Measurements from ENCODE around the gene PRR7. TPM values are rescaled to one million over a fixed set of nuclear protein-coding genes. Genes with fewer than 3 reads are reported as not detected.

The PRR7 gene
- total RNA-seq, 1 experiment from 2014 or later, result 39.2 TPM

DNA sequence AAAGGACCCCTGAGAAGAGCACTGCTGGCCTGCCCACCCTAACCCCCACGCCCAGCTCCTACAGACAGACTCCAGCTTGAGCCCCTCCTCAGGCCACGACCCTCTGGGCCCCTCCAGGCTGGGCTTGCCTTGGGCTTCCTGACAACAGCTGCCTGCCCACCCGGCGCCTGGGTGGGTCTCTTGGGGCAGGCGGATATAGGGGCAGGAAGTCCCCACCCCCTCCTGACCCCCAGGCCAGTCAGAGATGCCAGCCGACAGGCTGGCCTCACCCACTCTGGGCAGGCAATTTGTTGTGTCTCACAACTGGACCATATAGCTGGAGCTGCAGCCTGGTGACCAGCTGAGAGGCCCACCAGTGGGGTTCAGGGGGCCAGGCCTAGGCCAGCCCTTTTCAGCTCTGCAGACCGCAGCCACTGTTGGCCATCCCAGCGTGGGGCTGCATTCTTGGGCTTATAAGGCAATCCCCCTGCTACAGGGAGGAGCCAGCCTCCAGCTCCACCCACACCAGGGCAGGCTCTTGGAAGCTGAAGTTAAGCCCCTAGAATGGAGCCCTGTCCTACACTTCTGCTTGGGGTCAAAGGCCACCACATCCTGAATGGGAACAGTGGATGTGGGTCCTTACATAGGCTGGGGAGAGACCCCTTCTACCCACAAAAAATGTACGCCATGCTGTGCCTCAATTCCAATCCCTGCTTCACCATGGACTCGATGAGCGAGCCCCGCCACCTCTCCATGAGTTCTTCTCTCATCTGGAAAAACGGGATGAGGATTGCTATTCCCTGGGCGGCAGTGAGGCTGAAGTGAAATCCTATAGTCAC lies 48.8 kb downstream of the PRR7 start:
- intact Hi-C loops (cut with micrococcal nuclease; ENCODE audit: unreplicated experiment), result loop anchor here (5.0 kb wide), 1 partner anchor 103 kb away; no protein-coding TSS in a partner anchor
- no peaks in the 10 kb centered on the region for H3K9me3 ChIP-seq (ENCODE audit: control insufficient read depth, insufficient read depth, low read depth, low read length)
- H3K27me3 ChIP-seq (ENCODE audit: control insufficient read depth, insufficient read depth, low read length), result no peaks in the 10 kb centered on the region
- ATAC-seq (no peak), DNase-seq (ENCODE audit: low read depth, low spot score) (no peak)
- peaks cover 31% of the 10 kb centered on the region for H3K4me1 ChIP-seq (ENCODE audit: control insufficient read depth, insufficient read depth, low read length)
- TF ChIP-seq POLR2AphosphoS5 (IDR thresholded peaks at IDR 0.05; ENCODE audit: low read depth, low read length), result no peak
- ChIA-PET CTCF (interaction anchor here (0.6 to 1.6 kb wide), 4 partner anchors 12 to 115 kb away, joined by 3 to 5 read pairs (median 3); no protein-coding TSS in a partner anchor), POLR2A (no interaction called here)
- peak overlapping the region; percentile 56 to 63; a peak in 3 of 4 replicates for H3K4me3 ChIP-seq (ENCODE audit: low read depth in 2 of 2, low read length in 2 of 2)
- in situ Hi-C loops (cut with HindIII; ENCODE audit: low pct_unique_long_range_greater_than_20kb, low sequenced_read_pairs), result no loop called here
- H3K27ac ChIP-seq (ENCODE audit: low read length), result peak overlapping the region; percentile 70; the same call in 1 of the 2 replicates
- TSS peak; percentile 80 for BruUV-seq (replicated peaks)
- no peaks in the 10 kb centered on the region; the same call in 1 of the 2 replicates for H3K36me3 ChIP-seq (ENCODE audit: control insufficient read depth, insufficient read depth, low read length)

DNA sequence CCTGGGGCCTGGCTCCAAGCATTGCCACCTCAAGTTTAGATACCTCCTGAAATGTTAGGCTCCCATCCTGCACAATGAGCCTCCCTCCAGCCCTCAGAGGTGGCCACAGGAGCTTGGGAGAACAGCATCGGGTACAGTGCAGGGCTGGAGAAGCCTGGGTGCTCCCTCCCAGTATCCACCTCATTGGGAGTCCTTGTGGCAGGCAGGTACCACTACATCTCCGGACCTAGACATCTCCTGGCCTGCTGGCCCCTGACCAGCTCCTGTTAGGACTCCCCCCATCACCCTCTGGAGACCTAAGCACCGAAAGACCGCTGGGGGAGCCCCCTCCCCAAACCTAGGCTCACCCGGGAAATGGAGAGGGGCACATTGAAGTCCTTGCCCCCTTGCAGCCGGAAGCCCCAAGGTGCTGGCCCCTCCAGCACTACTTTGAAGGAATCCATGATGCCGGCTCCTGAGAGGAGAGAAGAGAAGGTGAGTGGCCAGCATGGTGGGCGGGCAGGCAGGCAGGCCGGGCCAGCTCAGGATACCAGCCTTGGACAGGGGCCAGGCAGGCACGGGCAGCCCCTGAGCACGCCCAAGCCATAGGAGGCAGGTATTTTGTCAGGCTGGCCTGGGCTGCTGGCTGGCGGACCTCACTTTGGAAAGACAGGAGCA lies 49.6 kb downstream of the PRR7 start:
- POLR2A ChIA-PET, result no interaction called here
- in situ Hi-C loops (cut with HindIII; ENCODE audit: low pct_unique_long_range_greater_than_20kb, low sequenced_read_pairs), result no loop called here
- ATAC-seq (peak; percentile 52), DNase-seq (ENCODE audit: low read depth, low spot score) (no peak)
- H3K36me3 ChIP-seq (ENCODE audit: control insufficient read depth, insufficient read depth, low read length), result no peaks in the 10 kb centered on the region; the same call in 1 of the 2 replicates
- TF ChIP-seq, protein P1, sequence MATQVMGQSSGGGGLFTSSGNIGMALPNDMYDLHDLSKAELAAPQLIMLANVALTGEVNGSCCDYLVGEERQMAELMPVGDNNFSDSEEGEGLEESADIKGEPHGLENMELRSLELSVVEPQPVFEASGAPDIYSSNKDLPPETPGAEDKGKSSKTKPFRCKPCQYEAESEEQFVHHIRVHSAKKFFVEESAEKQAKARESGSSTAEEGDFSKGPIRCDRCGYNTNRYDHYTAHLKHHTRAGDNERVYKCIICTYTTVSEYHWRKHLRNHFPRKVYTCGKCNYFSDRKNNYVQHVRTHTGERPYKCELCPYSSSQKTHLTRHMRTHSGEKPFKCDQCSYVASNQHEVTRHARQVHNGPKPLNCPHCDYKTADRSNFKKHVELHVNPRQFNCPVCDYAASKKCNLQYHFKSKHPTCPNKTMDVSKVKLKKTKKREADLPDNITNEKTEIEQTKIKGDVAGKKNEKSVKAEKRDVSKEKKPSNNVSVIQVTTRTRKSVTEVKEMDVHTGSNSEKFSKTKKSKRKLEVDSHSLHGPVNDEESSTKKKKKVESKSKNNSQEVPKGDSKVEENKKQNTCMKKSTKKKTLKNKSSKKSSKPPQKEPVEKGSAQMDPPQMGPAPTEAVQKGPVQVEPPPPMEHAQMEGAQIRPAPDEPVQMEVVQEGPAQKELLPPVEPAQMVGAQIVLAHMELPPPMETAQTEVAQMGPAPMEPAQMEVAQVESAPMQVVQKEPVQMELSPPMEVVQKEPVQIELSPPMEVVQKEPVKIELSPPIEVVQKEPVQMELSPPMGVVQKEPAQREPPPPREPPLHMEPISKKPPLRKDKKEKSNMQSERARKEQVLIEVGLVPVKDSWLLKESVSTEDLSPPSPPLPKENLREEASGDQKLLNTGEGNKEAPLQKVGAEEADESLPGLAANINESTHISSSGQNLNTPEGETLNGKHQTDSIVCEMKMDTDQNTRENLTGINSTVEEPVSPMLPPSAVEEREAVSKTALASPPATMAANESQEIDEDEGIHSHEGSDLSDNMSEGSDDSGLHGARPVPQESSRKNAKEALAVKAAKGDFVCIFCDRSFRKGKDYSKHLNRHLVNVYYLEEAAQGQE (IDR thresholded peaks at IDR 0.05; ENCODE audit: insufficient read depth in 1 of 2, low read depth in 2 of 2, low read length in 1 of 2), result no peak
- TF ChIP-seq, protein P2, sequence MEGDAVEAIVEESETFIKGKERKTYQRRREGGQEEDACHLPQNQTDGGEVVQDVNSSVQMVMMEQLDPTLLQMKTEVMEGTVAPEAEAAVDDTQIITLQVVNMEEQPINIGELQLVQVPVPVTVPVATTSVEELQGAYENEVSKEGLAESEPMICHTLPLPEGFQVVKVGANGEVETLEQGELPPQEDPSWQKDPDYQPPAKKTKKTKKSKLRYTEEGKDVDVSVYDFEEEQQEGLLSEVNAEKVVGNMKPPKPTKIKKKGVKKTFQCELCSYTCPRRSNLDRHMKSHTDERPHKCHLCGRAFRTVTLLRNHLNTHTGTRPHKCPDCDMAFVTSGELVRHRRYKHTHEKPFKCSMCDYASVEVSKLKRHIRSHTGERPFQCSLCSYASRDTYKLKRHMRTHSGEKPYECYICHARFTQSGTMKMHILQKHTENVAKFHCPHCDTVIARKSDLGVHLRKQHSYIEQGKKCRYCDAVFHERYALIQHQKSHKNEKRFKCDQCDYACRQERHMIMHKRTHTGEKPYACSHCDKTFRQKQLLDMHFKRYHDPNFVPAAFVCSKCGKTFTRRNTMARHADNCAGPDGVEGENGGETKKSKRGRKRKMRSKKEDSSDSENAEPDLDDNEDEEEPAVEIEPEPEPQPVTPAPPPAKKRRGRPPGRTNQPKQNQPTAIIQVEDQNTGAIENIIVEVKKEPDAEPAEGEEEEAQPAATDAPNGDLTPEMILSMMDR (IDR thresholded peaks at IDR 0.05), result peak; percentile 64
- peaks cover 31% of the 10 kb centered on the region for H3K4me1 ChIP-seq (ENCODE audit: control insufficient read depth, insufficient read depth, low read length)
- no TSS peak for BruUV-seq (replicated peaks)
- peak overlapping the region; percentile 56 to 63 for H3K4me3 ChIP-seq (ENCODE audit: low read depth in 2 of 2, low read length in 2 of 2)
- CTCF ChIA-PET, result interaction anchor here (0.7 to 1.6 kb wide), 2 partner anchors 12 to 114 kb away, joined by 3 read pairs; no protein-coding TSS in a partner anchor
- peak overlapping the region; percentile 70 for H3K27ac ChIP-seq (ENCODE audit: low read length)
- H3K9me3 ChIP-seq (ENCODE audit: control insufficient read depth, insufficient read depth, low read depth, low read length), result no peaks in the 10 kb centered on the region
- H3K27me3 ChIP-seq (ENCODE audit: control insufficient read depth, insufficient read depth, low read length), result no peaks in the 10 kb centered on the region
- intact Hi-C loops (cut with micrococcal nuclease; ENCODE audit: unreplicated experiment), result loop anchor here (5.0 kb wide), 1 partner anchor 104 kb away; no protein-coding TSS in a partner anchor

Measured in Panc1 (cell line).